Stimulated activated memory B cell treated with anti-CD40 and anti-IgM and Interleukin-4, amounts not matched to agents 10 μg/mL and 1 μg/mL and 100 μg/mL, for 72 hours (primary cell): Measurements from ENCODE around the gene CDH23.

Experiments
- ATAC-seq: fragments of 150-1000 bp; cut with Tn5 transposase; 2 replicates; pipeline ENCODE4 v1.10.0; 2021
- H3K27ac Mint-ChIP-seq: one replicate; pipeline ENCODE4 v1.8.0; 2022; ENCODE audit warnings: mild to moderate bottlenecking, mixed read lengths
- H3K27me3 Mint-ChIP-seq: one replicate; pipeline ENCODE4 v1.8.0; 2022; ENCODE audit warnings: mixed read lengths
- H3K36me3 Mint-ChIP-seq: one replicate; pipeline ENCODE4 v1.8.0; 2022; ENCODE audit warnings: mixed read lengths
- H3K4me1 Mint-ChIP-seq: one replicate; pipeline ENCODE4 v1.8.0; 2022; ENCODE audit warnings: mixed read lengths
- H3K4me3 Mint-ChIP-seq: one replicate; pipeline ENCODE4 v1.8.0; 2022; ENCODE audit warnings: mild to moderate bottlenecking, moderate library complexity, mixed read lengths
- H3K9me3 Mint-ChIP-seq: one replicate; pipeline ENCODE4 v1.8.0; 2022; ENCODE audit warnings: mixed read lengths

Gene CDH23

GRCh38 chr10:71521504-71522441 is 125.1 kb downstream of the CDH23 start:
- Mint-ChIP-seq H3K4me1 (no peaks in the 10 kb centered on the region), H3K27me3 (peaks cover 48% of the 10 kb centered on the region), H3K4me3 (no peak overlapping the region)

DNA sequence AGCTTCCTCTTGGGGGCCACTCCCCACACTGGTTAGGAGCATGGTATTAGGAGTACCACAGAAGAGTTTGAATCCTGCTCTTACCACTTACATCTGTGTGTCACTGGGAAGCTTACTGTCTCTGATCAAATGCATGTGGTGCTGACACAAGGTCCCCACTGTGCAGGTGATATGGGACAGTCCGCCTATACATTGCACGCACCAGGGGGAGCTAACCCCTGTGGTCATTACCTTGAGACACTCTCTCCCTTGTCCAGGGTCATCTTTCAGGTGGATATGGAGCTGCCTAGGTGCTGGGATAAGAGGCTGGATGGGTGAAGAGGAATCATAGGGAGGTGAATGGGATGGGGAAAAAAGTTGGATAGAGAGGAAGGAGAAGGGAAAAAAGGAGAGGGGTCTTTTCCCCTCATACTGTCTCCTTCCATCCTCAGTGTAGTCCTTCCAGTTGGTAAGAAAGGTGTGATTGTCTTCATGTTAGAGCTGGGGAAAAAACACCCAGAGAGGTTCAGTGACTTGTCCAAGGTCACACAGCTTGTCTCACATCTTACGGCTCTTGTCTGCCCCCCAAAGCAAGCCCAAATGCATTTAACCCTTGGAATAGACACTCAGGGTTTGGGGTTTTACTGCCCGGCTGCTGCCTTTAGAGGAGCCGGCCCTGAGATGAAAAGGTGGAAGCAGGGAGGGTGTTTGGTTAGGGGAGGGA is 125.9 kb downstream of the CDH23 start:
- H3K27ac Mint-ChIP-seq: no peak overlapping the region
- H3K36me3 Mint-ChIP-seq: no peaks in the 10 kb centered on the region
- H3K4me1 Mint-ChIP-seq: no peaks in the 10 kb centered on the region
- no peak overlapping the region for H3K4me3 Mint-ChIP-seq
- no peak for ATAC-seq
- no peaks in the 10 kb centered on the region for H3K9me3 Mint-ChIP-seq
- peaks cover 48% of the 10 kb centered on the region for H3K27me3 Mint-ChIP-seq

More at GRCh38 chr10:71521504-71522441, 125.1 kb downstream of the CDH23 start:
- no peak overlapping the region for H3K27ac Mint-ChIP-seq
- ATAC-seq: no peak
- H3K36me3 Mint-ChIP-seq: no peaks in the 10 kb centered on the region
- H3K9me3 Mint-ChIP-seq: no peaks in the 10 kb centered on the region

DNA sequence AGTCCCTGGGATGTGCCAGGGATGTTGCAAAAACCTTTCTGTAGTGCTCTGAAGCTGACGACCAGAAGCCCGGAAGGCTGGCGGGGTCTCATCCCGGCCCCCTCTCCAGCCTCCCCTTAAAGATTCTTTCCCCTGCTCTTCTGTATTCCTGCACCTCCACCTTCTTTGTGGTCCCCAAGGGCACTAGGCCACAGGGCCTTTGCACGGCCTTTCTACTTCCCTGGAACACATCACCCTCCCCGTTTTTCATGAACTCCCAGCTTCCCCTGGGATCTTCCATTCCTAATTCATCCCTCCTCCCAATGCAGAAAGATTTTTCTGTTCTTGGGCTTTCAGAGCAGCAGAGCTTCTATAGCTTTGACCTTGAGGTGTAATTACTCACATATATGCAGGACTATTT is 127.0 kb downstream of the CDH23 start:
- Mint-ChIP-seq H3K36me3 (no peaks in the 10 kb centered on the region), H3K4me1 (no peaks in the 10 kb centered on the region), H3K27ac (no peak overlapping the region), H3K9me3 (no peaks in the 10 kb centered on the region), H3K27me3 (peaks cover 48% of the 10 kb centered on the region), H3K4me3 (no peak overlapping the region)
- no peak for ATAC-seq

DNA sequence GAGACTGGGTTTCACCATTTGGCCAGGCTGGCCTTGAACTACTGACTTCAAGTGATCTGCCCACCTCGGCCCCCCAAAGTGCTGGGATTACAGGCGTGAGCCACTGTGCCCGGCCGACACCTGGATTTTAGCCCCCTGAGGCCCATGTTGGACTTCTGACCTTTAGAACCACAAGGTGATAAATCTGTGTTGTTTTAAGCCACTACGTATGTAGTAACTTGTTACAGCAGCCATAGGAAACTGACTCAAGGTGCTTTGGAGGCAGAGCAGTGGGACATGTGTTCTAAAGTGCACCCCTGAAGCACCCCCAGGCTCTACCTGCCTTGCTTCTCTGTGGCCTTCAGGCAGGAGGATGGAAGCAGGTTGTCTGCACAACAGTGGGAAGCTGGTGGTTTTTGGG is 128.4 kb downstream of the CDH23 start:
- H3K27me3 Mint-ChIP-seq: peaks cover 48% of the 10 kb centered on the region

GRCh38 chr10:71525721-71526120 is 129.0 kb downstream of the CDH23 start:
- Mint-ChIP-seq H3K27ac (no peak overlapping the region), H3K4me3 (no peak overlapping the region), H3K9me3 (no peaks in the 10 kb centered on the region), H3K27me3 (peaks cover 48% of the 10 kb centered on the region), H3K36me3 (no peaks in the 10 kb centered on the region), H3K4me1 (no peaks in the 10 kb centered on the region)
- ATAC-seq: no peak

More for the DNA sequence above, 128.4 kb downstream of the CDH23 start:
- no peaks in the 10 kb centered on the region for H3K9me3 Mint-ChIP-seq
- no peak overlapping the region for H3K4me3 Mint-ChIP-seq
- no peaks in the 10 kb centered on the region for H3K4me1 Mint-ChIP-seq
- no peak overlapping the region for H3K27ac Mint-ChIP-seq
- H3K36me3 Mint-ChIP-seq: no peaks in the 10 kb centered on the region
- no peak for ATAC-seq

DNA sequence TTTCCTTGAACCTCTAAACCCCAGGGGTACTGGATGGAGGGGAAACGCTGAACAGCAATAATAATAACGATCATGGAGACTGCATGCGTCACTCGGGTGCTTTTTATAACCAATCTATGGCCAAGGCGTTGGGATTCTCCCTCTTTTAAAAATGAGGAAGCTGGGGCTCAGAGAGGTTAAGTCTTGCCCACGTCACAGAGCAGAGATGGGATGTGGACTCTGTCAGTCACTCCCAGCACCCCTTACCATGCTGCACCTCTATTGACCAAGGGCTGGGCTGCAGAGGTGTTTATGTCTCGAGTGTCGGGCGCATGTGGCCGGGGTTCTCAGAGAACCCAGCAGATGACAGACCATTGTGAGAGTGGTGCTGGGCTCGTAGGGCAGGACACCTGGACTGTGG is 129.9 kb downstream of the CDH23 start:
- peak; percentile 45 for ATAC-seq
- no peak overlapping the region for H3K4me3 Mint-ChIP-seq
- no peaks in the 10 kb centered on the region for H3K36me3 Mint-ChIP-seq
- no peaks in the 10 kb centered on the region for H3K9me3 Mint-ChIP-seq
- no peak overlapping the region for H3K27ac Mint-ChIP-seq
- peaks cover 40% of the 10 kb centered on the region for H3K27me3 Mint-ChIP-seq
- H3K4me1 Mint-ChIP-seq: no peaks in the 10 kb centered on the region

- ATAC-seq: peak; percentile 34
- peaks cover 35% of the 10 kb centered on the region for H3K27me3 Mint-ChIP-seq
- no peaks in the 10 kb centered on the region for H3K36me3 Mint-ChIP-seq
- no peak overlapping the region for H3K4me3 Mint-ChIP-seq
- H3K9me3 Mint-ChIP-seq: no peaks in the 10 kb centered on the region
- no peak overlapping the region for H3K27ac Mint-ChIP-seq
- H3K4me1 Mint-ChIP-seq: no peaks in the 10 kb centered on the region
These were observed 130.4 kb downstream of the CDH23 start for GRCh38 chr10:71527135-71527534.

- no peaks in the 10 kb centered on the region for H3K4me1 Mint-ChIP-seq
- H3K9me3 Mint-ChIP-seq: no peaks in the 10 kb centered on the region
- no peaks in the 10 kb centered on the region for H3K36me3 Mint-ChIP-seq
- no peak overlapping the region for H3K4me3 Mint-ChIP-seq
- H3K27ac Mint-ChIP-seq: no peak overlapping the region
- no peak for ATAC-seq
- H3K27me3 Mint-ChIP-seq: peaks cover 20% of the 10 kb centered on the region
These were observed 131.9 kb downstream of the CDH23 start for GRCh38 chr10:71528371-71529206.

DNA sequence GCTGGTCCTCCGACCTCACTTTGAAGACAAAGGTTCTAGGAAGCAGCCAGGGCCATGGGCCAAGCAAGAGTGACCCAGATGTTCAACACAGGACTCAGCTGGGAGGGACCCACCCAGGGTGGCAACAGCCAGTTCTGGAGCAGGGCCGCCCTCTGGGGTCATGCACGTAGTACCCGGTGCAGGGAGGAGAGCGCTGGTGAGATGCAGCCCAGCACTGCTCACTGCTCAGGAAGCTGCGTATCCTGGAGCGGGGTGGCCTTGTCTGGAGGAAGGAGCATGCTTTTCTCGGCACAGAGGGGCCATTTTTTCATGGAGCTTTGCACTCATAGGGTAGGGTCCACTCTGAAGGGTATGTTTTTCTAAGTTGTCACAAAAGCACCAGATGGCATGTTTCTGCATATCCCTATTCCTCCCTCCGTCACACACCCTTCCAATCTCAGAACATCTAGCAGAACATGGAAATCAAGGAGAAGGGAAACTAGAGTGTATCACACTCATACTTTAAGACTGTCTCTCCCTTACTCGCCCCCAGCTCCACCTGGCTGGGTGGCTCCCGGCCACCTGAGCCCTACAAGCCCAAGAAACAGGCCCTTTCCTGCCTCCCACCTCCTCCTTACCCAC is 132.6 kb downstream of the CDH23 start:
- H3K36me3 Mint-ChIP-seq: no peaks in the 10 kb centered on the region
- no peak for ATAC-seq
- H3K4me1 Mint-ChIP-seq: no peaks in the 10 kb centered on the region
- H3K27me3 Mint-ChIP-seq: peaks cover 13% of the 10 kb centered on the region
- no peak overlapping the region for H3K4me3 Mint-ChIP-seq
- H3K27ac Mint-ChIP-seq: no peak overlapping the region
- no peaks in the 10 kb centered on the region for H3K9me3 Mint-ChIP-seq

GRCh38 chr10:71530781-71531180 is 134.1 kb downstream of the CDH23 start:
- Mint-ChIP-seq H3K27me3 (peaks cover 2% of the 10 kb centered on the region), H3K36me3 (no peaks in the 10 kb centered on the region), H3K27ac (no peak overlapping the region), H3K4me3 (no peak overlapping the region), H3K9me3 (no peaks in the 10 kb centered on the region), H3K4me1 (no peaks in the 10 kb centered on the region)
- no peak for ATAC-seq

DNA sequence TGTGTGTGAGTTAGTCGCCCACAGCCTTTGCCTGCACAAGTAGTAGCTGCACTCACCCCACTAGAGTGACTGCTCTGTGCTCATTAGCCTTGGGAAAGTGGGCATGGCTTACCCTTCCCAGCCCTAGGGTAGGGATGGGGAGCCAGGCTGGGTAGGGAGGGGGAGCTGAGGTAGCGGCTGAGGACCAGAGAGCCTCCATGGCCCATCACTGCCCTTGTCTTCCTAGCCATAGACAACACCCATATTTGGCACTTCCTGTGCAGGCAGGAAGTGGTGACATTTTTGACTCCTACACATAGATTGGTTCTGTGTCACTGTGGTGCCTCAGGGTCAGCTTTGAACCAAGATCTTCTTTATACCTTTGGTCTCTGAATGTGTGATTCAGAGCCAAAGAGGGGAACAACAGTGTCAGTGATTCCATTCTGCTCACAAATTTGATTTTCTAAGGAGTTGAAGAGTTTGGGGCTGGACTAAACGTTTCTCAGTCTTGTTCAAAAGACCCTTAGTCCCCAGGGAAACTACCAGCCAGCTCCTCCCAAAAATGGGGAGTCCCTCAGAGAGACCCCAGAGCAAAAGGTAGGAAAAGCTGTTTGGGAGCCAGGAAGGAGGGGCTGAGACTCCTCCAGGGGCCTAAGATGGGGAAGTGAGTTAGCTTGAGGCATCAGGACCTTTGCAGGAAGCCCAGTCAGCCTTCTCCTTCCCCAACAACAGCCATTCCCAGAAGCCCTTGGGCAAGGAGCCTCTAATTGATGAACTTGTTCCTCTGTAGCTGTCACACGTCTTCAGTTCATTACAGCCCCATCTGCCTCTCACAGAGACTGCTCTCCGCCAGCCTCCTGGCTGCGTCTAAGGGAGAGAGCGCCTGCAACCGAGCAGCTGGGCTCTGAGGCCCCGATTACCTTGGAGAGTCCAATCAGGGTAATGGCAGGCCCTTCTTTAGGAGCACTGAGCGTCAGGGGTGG is 135.0 kb downstream of the CDH23 start:
- peaks cover 9% of the 10 kb centered on the region for H3K27me3 Mint-ChIP-seq
- H3K9me3 Mint-ChIP-seq: no peaks in the 10 kb centered on the region
- H3K4me1 Mint-ChIP-seq: no peaks in the 10 kb centered on the region
- H3K36me3 Mint-ChIP-seq: no peaks in the 10 kb centered on the region
- peak; percentile 63 for ATAC-seq
- H3K27ac Mint-ChIP-seq: no peak overlapping the region
- no peak overlapping the region for H3K4me3 Mint-ChIP-seq

- H3K27ac Mint-ChIP-seq: no peak overlapping the region
- H3K4me1 Mint-ChIP-seq: no peaks in the 10 kb centered on the region
- peaks cover 9% of the 10 kb centered on the region for H3K27me3 Mint-ChIP-seq
- ATAC-seq: no peak
- H3K9me3 Mint-ChIP-seq: no peaks in the 10 kb centered on the region
- H3K4me3 Mint-ChIP-seq: no peak overlapping the region
- no peaks in the 10 kb centered on the region for H3K36me3 Mint-ChIP-seq
These were observed 136.2 kb downstream of the CDH23 start for GRCh38 chr10:71532878-71533277.

DNA sequence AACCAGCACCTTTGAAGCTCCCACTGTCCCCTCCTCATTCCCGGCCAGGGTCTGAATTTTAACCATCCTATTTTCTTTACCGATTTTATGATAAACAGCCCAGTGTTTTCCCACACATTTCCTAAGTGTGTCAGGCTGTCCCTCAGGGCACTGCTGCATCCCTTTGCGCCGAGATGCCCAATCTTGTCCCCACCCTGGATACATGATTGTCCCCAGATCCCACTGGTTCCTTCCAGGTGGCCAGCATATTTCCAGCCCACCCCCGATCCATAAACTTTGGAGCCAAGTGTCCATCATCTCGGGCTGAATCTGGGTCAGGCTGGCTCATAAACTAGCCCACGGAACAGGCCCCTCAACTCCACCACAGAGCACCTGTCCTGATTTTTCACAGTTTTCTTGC is 137.2 kb downstream of the CDH23 start:
- no peaks in the 10 kb centered on the region for H3K4me1 Mint-ChIP-seq
- ATAC-seq: no peak
- no peak overlapping the region for H3K4me3 Mint-ChIP-seq
- no peak overlapping the region for H3K27ac Mint-ChIP-seq
- no peaks in the 10 kb centered on the region for H3K36me3 Mint-ChIP-seq
- H3K27me3 Mint-ChIP-seq: peaks cover 9% of the 10 kb centered on the region
- H3K9me3 Mint-ChIP-seq: no peaks in the 10 kb centered on the region
